Measurements from ENCODE around the gene A1BG.
A peak's percentile ranks its signal among the peaks of the same experiment; 100 is the strongest.

A1BG gene

DNA sequence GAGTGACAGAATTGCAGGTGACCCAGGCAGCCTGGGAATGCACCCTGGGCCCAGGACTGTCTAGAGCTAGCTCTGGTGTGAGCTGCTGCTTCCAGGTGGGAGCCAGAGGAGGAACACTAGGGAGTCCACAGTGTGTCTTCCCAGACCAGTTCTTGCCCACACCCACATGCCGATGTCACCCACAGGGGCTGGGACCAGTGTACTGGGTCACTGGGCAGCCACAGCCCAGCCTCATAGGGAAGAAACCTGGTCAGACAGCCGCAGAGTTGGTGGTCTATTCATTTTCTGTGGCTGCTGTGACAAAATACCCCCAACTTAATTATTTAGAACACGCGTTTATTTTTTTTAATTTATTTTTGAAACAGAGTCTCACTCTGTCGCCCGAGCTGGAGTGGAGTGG lies 45.3 kb upstream of the A1BG start:
- no peak for DNase-seq (ENCODE audit: low read depth)
- TF ChIP-seq, protein P1, sequence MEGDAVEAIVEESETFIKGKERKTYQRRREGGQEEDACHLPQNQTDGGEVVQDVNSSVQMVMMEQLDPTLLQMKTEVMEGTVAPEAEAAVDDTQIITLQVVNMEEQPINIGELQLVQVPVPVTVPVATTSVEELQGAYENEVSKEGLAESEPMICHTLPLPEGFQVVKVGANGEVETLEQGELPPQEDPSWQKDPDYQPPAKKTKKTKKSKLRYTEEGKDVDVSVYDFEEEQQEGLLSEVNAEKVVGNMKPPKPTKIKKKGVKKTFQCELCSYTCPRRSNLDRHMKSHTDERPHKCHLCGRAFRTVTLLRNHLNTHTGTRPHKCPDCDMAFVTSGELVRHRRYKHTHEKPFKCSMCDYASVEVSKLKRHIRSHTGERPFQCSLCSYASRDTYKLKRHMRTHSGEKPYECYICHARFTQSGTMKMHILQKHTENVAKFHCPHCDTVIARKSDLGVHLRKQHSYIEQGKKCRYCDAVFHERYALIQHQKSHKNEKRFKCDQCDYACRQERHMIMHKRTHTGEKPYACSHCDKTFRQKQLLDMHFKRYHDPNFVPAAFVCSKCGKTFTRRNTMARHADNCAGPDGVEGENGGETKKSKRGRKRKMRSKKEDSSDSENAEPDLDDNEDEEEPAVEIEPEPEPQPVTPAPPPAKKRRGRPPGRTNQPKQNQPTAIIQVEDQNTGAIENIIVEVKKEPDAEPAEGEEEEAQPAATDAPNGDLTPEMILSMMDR (IDR thresholded peaks at IDR 0.05; ENCODE audit: insufficient read depth, low read depth, low read length, missing control alignments) = no peak
- no peak overlapping the region for H3K4me3 ChIP-seq (ENCODE audit: low read depth, low read length)

DNA sequence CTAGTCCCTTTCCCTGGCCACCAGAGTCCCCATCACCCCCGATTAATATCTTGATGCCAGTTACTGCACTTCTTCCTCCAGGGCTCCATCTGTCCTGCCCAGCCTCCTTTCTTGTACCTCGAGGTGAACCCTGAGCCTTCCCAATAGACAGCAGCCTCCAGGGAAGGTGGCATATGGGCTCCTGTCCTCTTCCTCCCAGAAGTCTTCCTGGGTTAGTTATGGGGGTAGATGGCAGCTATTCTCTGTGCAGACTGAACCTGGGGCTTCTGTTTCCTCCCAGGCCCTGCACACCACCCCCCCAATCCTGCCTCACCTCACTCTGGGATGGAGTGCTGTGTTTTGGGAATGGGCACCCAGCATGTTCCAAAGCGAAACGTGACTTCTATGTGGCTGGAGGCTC lies 44.8 kb upstream of the A1BG start:
- TF ChIP-seq, protein P1 (IDR thresholded peaks at IDR 0.05; ENCODE audit: insufficient read depth, low read depth, low read length, missing control alignments) = no peak
- no peak overlapping the region for H3K4me3 ChIP-seq (ENCODE audit: low read depth, low read length)
- DNase-seq (ENCODE audit: low read depth) = no peak

- DNase-seq (ENCODE audit: low read depth) = no peak
- H3K4me3 ChIP-seq (ENCODE audit: low read depth, low read length) = no peak overlapping the region
- TF ChIP-seq, protein P1 (IDR thresholded peaks at IDR 0.05; ENCODE audit: insufficient read depth, low read depth, low read length, missing control alignments) = no peak
These were observed 44.3 kb upstream of the A1BG start for GRCh38 chr19:58397533-58398037.

DNA sequence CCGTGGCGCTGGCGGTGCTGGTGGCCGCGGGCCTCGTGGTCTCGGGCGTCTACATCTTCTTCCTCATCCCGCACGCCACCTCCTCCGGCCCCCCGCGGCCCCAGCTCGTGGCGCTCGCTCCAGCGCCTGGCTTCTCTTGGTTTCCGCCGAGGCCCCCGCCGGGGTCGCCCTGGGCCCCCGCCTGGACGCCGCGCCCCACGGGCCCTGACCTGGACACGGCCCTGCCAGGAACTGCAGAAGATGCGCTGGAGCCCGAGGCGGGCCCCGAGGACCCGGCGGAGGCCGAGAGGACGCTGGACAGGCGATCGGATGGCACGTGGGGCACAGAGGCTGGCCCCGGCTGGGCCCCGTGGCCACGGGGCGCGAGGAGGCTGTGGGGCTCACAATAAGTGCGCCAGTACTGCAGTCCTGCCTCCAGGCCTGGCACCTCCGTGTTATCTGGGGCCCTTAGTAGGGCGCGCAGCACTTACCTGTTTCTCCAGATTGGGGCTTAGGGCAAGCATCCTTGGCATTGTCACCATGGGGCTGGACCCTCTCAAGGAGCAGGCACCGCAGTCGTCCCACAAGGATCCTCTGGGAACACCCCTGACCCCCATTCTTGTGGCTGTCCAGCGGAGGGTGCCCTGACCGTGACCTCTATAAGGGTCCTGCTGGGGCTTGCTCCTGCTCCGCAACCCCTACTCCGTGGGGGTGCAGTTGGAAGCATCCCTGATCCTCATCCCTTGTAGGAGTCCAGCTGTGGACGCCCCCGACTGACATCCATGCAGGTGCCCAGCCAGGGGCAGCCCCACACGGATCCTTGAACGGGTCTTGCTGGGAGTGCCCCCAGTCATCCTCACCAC lies 43.6 kb upstream of the A1BG start:
- H3K4me3 ChIP-seq (ENCODE audit: low read depth, low read length) = no peak overlapping the region
- no peak for DNase-seq (ENCODE audit: low read depth)
- TF ChIP-seq, protein P1 (IDR thresholded peaks at IDR 0.05; ENCODE audit: insufficient read depth, low read depth, low read length, missing control alignments) = no peak

- TF ChIP-seq, protein P1 (IDR thresholded peaks at IDR 0.05; ENCODE audit: insufficient read depth, low read depth, low read length, missing control alignments) = no peak
- DNase-seq (ENCODE audit: low read depth) = no peak
- H3K4me3 ChIP-seq (ENCODE audit: low read depth, low read length) = no peak overlapping the region
These were observed 42.8 kb upstream of the A1BG start for GRCh38 chr19:58395979-58396627.

DNA sequence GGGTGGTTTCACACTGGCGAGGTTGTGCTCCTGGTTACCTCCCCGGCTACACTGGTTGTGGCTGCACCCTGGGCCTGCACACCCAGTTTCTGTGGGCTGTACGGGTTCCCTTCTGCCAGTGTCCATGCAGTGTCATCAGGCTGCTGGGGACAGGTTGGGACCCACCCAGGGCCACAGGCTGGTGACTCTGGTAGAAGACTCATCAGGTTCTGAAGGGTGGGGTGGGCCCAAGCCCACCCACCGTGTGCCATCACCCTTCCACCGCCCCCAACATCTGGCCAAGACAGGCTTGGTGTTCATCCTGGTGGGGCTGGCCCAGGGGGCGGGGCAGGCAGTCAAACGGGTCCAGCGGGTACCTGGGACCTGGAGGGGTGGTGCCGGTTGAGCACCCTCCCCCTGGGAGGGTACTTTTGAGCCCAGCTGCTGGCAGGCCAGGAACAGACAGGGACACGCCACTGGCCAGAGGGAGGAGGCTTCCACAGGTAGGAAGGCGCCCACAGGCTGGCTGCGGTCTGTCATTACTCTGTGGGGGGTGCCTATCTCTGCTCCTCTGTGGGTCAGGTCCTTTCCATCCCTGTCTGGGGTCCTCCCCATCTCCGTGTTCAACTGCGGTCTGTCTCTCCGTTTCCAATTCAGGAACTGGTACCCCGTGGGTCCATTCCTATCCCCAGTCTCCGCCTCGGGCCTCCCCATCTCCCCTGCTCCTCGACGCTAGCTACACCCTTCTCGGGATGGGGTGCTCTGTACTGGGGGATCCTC lies 42.1 kb upstream of the A1BG start, which contains the start of gene RNF225:
RNF225 (plus strand) TSS at position 437 of the 759 bp plus-strand sequence. CDS start 434 bp downstream, outside the sequence.
- H3K4me3 ChIP-seq (ENCODE audit: low read depth, low read length) = no peak within 1 kb of the TSS
- TF ChIP-seq, protein P1 (IDR thresholded peaks at IDR 0.05; ENCODE audit: insufficient read depth, low read depth, low read length, missing control alignments) = no peak
- DNase-seq (ENCODE audit: low read depth) = peak; percentile 45
